Esophagus squamous epithelium (tissue), 5 donors: ENCODE results near the gene UTP11. TPM values are rescaled to one million over a fixed set of nuclear protein-coding genes. Genes with fewer than 3 reads are reported as not detected.

Source experiments
- DNase-seq: peaks from one replicate; lab custom pipeline; 2025; lab: John Stamatoyannopoulos, UW
- H3K27ac ChIP-seq, 4 donors: fragments of 200-600 bp; sonication (generic); one replicate each; pipeline ENCODE4 v1.5.1; 2016 to 2019; ENCODE audit warnings: mild to moderate bottlenecking in 1 of 4
- H3K27me3 ChIP-seq, 4 donors: fragments of 200-600 bp; sonication (generic); 1 replicate in 3 of 4; 2 replicates in 1 of 4; pipeline versions ENCODE4 v1.5.1 to v1.6.0; 2017 to 2021; ENCODE audit warnings: antibody characterized with exemption in 1 of 4
- H3K36me3 ChIP-seq, 3 donors: fragments of 200-600 bp; sonication (generic); one replicate each; pipeline ENCODE4 v1.5.1; 2016 to 2019
- H3K4me1 ChIP-seq, 3 donors: fragments of 200-600 bp; sonication (generic); one replicate each; pipeline ENCODE4 v1.5.1; 2017 to 2019
- H3K4me3 ChIP-seq, 4 donors: fragments of 200-600 bp; sonication (generic); 1 replicate in 3 of 4; 2 replicates in 1 of 4; pipeline ENCODE4 v1.5.1; 2016 to 2019; ENCODE audit warnings: mild to moderate bottlenecking in 2 of 4, moderate library complexity in 1 of 4
- H3K9me3 ChIP-seq, 3 donors: fragments of 200-600 bp; sonication (generic); one replicate each; pipeline ENCODE4 v1.5.1; 2016 to 2019
- POLR2A ChIP-seq, 4 donors: fragments of 450-650 bp; IDR thresholded peaks; one replicate each; pipeline ENCODE4 v1.6.1; 2017; ENCODE audit warnings: antibody characterized with exemption in 4 of 4, mild to moderate bottlenecking in 4 of 4, moderate library complexity in 3 of 4
- WGBS, 2 donors: methylation state at CpG; one replicate each; pipeline ENCODE4 v1.1.5; 2018; 5-methylcytosine and 5-hydroxymethylcytosine counted together
- intact Hi-C: fragments of 100-400 bp; cut with DNase I; formaldehyde crosslinking; loops from one replicate; pipeline ENCODE4 v1.15.0; 2022
- total RNA-seq, 4 donors: library from RNA; depleted of rRNA; stranded (reverse); fragments of >200 nt; gene quantifications; one replicate each; pipeline ENCODE4 v1.1.0, GENCODE V29; 2016
- TF ChIP-seq, protein P1 (sequence below), 6 experiments: fragments of 450-650 bp in 4 of 6; fragments of 200-600 bp in 2 of 6; sonication (generic) in 2 of 6; IDR thresholded peaks; one replicate each; pipeline ENCODE4 v1.5.1; 2016 to 2019; ENCODE audit warnings: antibody characterized with exemption in 6 of 6, mild to moderate bottlenecking in 4 of 6, moderate library complexity in 4 of 6
- donor health status: DM: yes; HTN: yes; CAD: no.

Gene UTP11
- total RNA-seq, 4 donors from 2014 or later = 38.5 to 71.5 (median 54.5) TPM

- DNase-seq = no peak
- TF ChIP-seq, protein P1, sequence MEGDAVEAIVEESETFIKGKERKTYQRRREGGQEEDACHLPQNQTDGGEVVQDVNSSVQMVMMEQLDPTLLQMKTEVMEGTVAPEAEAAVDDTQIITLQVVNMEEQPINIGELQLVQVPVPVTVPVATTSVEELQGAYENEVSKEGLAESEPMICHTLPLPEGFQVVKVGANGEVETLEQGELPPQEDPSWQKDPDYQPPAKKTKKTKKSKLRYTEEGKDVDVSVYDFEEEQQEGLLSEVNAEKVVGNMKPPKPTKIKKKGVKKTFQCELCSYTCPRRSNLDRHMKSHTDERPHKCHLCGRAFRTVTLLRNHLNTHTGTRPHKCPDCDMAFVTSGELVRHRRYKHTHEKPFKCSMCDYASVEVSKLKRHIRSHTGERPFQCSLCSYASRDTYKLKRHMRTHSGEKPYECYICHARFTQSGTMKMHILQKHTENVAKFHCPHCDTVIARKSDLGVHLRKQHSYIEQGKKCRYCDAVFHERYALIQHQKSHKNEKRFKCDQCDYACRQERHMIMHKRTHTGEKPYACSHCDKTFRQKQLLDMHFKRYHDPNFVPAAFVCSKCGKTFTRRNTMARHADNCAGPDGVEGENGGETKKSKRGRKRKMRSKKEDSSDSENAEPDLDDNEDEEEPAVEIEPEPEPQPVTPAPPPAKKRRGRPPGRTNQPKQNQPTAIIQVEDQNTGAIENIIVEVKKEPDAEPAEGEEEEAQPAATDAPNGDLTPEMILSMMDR (IDR thresholded peaks at IDR 0.05) = no peak
- TF ChIP-seq POLR2A (IDR thresholded peaks at IDR 0.05) = no peak
- intact Hi-C loops = no loop called here
- H3K36me3 ChIP-seq = peaks cover 0 to 60% (median 35%) of the 10 kb centered on the region in 3 donors
- H3K9me3 ChIP-seq = no peaks in the 10 kb centered on the region
- 53 to 64% methylated on average over 6 of the region's 6 CpGs for WGBS, 2 donors
- H3K4me1 ChIP-seq = peaks cover 23 to 77% (median 47%) of the 10 kb centered on the region in 3 donors
- H3K27ac ChIP-seq = peak overlapping the region; percentile 56 to 97 (median 84)
- no peaks in the 10 kb centered on the region for H3K27me3 ChIP-seq
- H3K4me3 ChIP-seq = no peak overlapping the region
Measured at GRCh38 chr1:38015978-38016725, 3.6 kb downstream of the UTP11 start.

DNA sequence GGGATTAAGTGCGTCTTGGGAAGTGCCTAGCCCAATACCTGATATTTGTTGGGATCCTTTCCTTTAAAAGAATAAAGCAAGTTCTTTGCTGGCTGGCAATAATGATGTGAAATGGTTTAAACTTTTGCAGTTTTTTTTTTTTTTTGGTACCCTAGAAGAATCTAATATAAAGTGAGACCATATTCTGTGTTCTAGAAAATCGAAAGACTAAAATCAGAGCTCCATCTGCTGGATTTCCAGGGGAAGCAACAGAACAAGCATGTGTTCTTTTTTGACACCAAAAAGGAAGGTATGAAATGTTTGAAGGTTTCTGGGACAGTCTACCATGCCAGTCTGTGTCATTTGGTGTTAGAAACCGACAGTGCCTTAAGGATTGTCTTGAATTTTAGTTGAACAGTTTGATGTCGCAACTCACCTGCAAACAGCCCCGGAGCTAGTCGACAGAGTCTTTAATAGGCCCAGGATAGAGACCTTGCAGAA, 6.4 kb downstream of the UTP11 start:
- Histone ChIP-seq H3K4me3 (no peak overlapping the region), H3K27ac (peak overlapping the region in 2 of 4 donors; percentile 91 to 97), H3K4me1 (peaks cover 17 to 59% (median 32%) of the 10 kb centered on the region in 3 donors), H3K27me3 (no peaks in the 10 kb centered on the region), H3K9me3 (no peaks in the 10 kb centered on the region), H3K36me3 (peaks cover 0 to 88% (median 62%) of the 10 kb centered on the region in 3 donors)
- TF ChIP-seq POLR2A (IDR thresholded peaks at IDR 0.05) = no peak
- TF ChIP-seq, protein P1 (IDR thresholded peaks at IDR 0.05) = peak in 5 of 6 experiments; percentile 33 to 59 (median 46)
- no peak for DNase-seq
- intact Hi-C loops = no loop called here
- WGBS, 2 donors = 44 to 52% methylated on average over 6 of the region's 6 CpGs

DNA sequence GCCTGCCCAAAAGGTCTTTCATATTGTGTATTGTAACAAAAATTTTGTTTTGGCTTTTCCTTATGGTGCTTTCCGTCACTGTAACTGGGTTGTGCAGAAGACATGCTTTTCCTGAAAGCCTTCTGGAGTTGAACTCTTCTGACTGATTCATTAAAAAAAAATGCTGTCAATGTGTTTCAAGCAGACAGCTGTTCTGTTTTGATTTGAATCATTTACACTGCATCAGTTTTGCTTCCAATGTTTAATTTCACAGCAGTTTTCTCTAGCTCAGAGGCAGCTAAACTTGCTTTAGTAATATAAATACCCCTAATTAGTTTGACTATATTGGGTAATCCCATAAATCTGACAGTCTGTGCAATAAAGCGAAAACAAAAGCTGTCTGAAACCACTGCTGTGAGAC, 7.9 kb downstream of the UTP11 start:
- Histone ChIP-seq H3K4me1 (peaks cover 5 to 53% (median 24%) of the 10 kb centered on the region in 3 donors), H3K4me3 (no peak overlapping the region), H3K9me3 (no peaks in the 10 kb centered on the region), H3K27ac (no peak overlapping the region), H3K27me3 (no peaks in the 10 kb centered on the region), H3K36me3 (peaks cover 0 to 99% (median 65%) of the 10 kb centered on the region in 3 donors)
- intact Hi-C loops = no loop called here
- WGBS, 2 donors = 64 to 83% methylated on average over 2 of the region's 2 CpGs
- no peak for DNase-seq
- TF ChIP-seq, protein P1 (IDR thresholded peaks at IDR 0.05) = no peak
- TF ChIP-seq POLR2A (IDR thresholded peaks at IDR 0.05) = no peak

DNA sequence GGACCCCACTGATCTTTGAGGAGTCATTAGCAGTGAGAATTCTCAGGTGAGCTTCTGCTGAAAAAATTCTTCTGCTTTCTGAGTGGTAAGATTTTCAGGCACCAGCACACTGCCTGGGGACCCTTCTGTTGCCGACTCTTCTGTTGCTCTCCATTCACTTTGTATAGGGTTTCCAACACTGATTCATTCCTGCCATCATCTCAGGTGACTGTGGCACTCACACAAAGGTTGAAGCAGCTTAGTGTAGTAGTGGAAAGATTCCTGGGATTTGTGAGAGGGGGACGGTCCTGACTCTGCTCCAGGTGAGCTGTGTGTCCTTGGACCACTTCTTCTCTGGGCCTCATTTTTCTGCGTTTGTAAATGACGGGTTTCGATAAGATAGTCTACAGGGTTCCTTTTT, 9.4 kb downstream of the UTP11 start:
- Histone ChIP-seq H3K27ac (peak overlapping the region in 2 of 4 donors; percentile 1 to 49), H3K27me3 (no peaks in the 10 kb centered on the region), H3K4me3 (no peak overlapping the region), H3K36me3 (peaks cover 3 to 96% (median 60%) of the 10 kb centered on the region in 3 donors), H3K9me3 (no peaks in the 10 kb centered on the region), H3K4me1 (peaks cover 4 to 53% (median 26%) of the 10 kb centered on the region in 3 donors)
- no peak for TF ChIP-seq POLR2A (IDR thresholded peaks at IDR 0.05)
- TF ChIP-seq, protein P1 (IDR thresholded peaks at IDR 0.05) = no peak
- 88% methylated on average over 5 of the region's 5 CpGs for WGBS, 2 donors
- intact Hi-C loops = no loop called here
- DNase-seq = no peak

- Histone ChIP-seq H3K36me3 (peaks cover 3 to 88% (median 52%) of the 10 kb centered on the region in 3 donors), H3K27ac (peak overlapping the region in 1 of 4 donors; percentile 49), H3K27me3 (no peaks in the 10 kb centered on the region), H3K9me3 (no peaks in the 10 kb centered on the region), H3K4me1 (peaks cover 10 to 53% (median 23%) of the 10 kb centered on the region in 3 donors), H3K4me3 (no peak overlapping the region)
- intact Hi-C loops = no loop called here
- TF ChIP-seq, protein P1 (IDR thresholded peaks at IDR 0.05) = no peak
- TF ChIP-seq POLR2A (IDR thresholded peaks at IDR 0.05) = no peak
- no peak for DNase-seq
- WGBS, 2 donors = 82 to 90% methylated on average over 3 of the region's 3 CpGs
Measured at GRCh38 chr1:38022810-38023209, 10.3 kb downstream of the UTP11 start.
